PC-3 (cell line): ENCODE data around the gene P4HB. TPM values are rescaled to one million over a fixed set of nuclear protein-coding genes. Genes with fewer than 3 reads are reported as not detected.

Experiments
- ATAC-seq: fragments of 200-7000 bp; cut with Tn5 transposase; 2 replicates; pipeline ENCODE4 v1.9.1; 2020; ENCODE audit warnings: mild to moderate bottlenecking, moderate library complexity
- BruUV-seq: library from RNA; stranded (reverse); fragments of 400-500 nt; replicated peaks from 2 replicates; lab custom pipeline; 2021; lab: Mats Ljungman, UMichigan
- CTCF ChIA-PET: fragments of 300-600 bp; sonication (Branson Sonifier 250); formaldehyde crosslinking; loops from one replicate; lab custom pipeline; 2022; ENCODE audit warnings: antibody characterized with exemption; lab: Charles Lee
- POLR2A ChIA-PET: fragments of 300-600 bp; sonication (Branson Sonifier 250); formaldehyde crosslinking; loops from one replicate; lab custom pipeline; 2022; ENCODE audit warnings: antibody characterized with exemption; ENCODE audit not compliant: unreplicated experiment; lab: Charles Lee
- DNase-seq: peaks from one replicate; pipeline ENCODE4 v3.0.0-alpha.2; 2015
- H2AFZ ChIP-seq: fragments of 300-600 bp; sonication (generic); 2 replicates; pipeline ENCODE4 v1.6.0; 2016; ENCODE audit warnings: antibody characterized with exemption, low read length
- H3F3A ChIP-seq: fragments of 300-600 bp; sonication (generic); one replicate; pipeline ENCODE4 v1.6.0; 2017; ENCODE audit warnings: antibody characterized with exemption, low read length, control low read depth, mild to moderate bottlenecking; ENCODE audit not compliant: unreplicated experiment
- H3K27ac ChIP-seq: fragments of 300-600 bp; sonication (generic); 2 replicates; pipeline ENCODE4 v1.5.1; 2016; ENCODE audit warnings: mild to moderate bottlenecking, low read length
- H3K27me3 ChIP-seq: fragments of 300-600 bp; sonication (generic); 2 replicates; pipeline ENCODE4 v1.6.1; 2016; ENCODE audit warnings: low read length, mixed read lengths
- H3K36me3 ChIP-seq: fragments of 300-600 bp; sonication (generic); 2 replicates; pipeline ENCODE4 v1.6.1; 2016; ENCODE audit warnings: low read depth, mixed run types, low read length, mixed read lengths
- H3K4me1 ChIP-seq: fragments of 300-600 bp; sonication (generic); 2 replicates; pipeline ENCODE4 v1.5.1; 2016; ENCODE audit warnings: low read length; ENCODE audit not compliant: insufficient read depth
- H3K4me2 ChIP-seq: fragments of 300-600 bp; sonication (generic); 2 replicates; pipeline ENCODE4 v1.6.0; 2016; ENCODE audit warnings: low read length
- H3K4me3 ChIP-seq: fragments of 300-600 bp; sonication (generic); 2 replicates; pipeline ENCODE4 v1.5.1; 2016; ENCODE audit warnings: mild to moderate bottlenecking, low read length, mixed read lengths
- H3K79me2 ChIP-seq: fragments of 300-600 bp; sonication (generic); 2 replicates; pipeline ENCODE4 v1.6.1; 2017; ENCODE audit warnings: low read length, mixed read lengths
- H3K9ac ChIP-seq: fragments of 300-600 bp; sonication (generic); 2 replicates; pipeline ENCODE4 v1.6.0; 2016; ENCODE audit warnings: mild to moderate bottlenecking, low read length
- H3K9me2 ChIP-seq: fragments of 300-600 bp; sonication (generic); replicated peaks from 2 replicates; pipeline ENCODE4 v1.6.1; 2016; ENCODE audit warnings: mixed run types, low read length, mixed read lengths
- H3K9me3 ChIP-seq: fragments of 300-600 bp; sonication (generic); 2 replicates; pipeline ENCODE4 v1.6.1; 2016; ENCODE audit warnings: low read length, mixed read lengths
- H4K20me1 ChIP-seq: fragments of 300-600 bp; sonication (generic); 2 replicates; pipeline ENCODE4 v1.6.1; 2016; ENCODE audit warnings: low read length, mixed read lengths
- EZH2 ChIP-seq: fragments of 300-600 bp; sonication (generic); IDR thresholded peaks from one replicate; pipeline ENCODE4 v1.6.1; 2017; ENCODE audit warnings: antibody characterized with exemption, mild to moderate bottlenecking, low read length; ENCODE audit not compliant: unreplicated experiment
- EZH2phosphoT487 ChIP-seq: fragments of 300-600 bp; sonication (generic); IDR thresholded peaks from 2 replicates; pipeline ENCODE4 v1.6.1; 2018; ENCODE audit warnings: mild to moderate bottlenecking, antibody characterized with exemption, low read length, borderline replicate concordance
- intact Hi-C: fragments of 100-400 bp; cut with micrococcal nuclease; formaldehyde crosslinking; loops from 2 replicates; pipeline ENCODE4 v1.9.0; 2023
- total RNA-seq: library from RNA; depleted of rRNA; stranded (reverse); fragments of >200 nt; gene quantifications from 2 replicates; pipeline ENCODE4 v1.2.3, GENCODE V29; 2014
- TF ChIP-seq, protein P1 (sequence below): fragments of 300-600 bp; sonication (generic); conservative IDR thresholded peaks from 2 replicates; pipeline ENCODE4 v1.5.1; 2017; ENCODE audit warnings: antibody characterized with exemption, low read depth, mild to moderate bottlenecking, low read length

The P4HB gene
- total RNA-seq, 1 experiment from 2014 or later = 1,089 TPM

DNA sequence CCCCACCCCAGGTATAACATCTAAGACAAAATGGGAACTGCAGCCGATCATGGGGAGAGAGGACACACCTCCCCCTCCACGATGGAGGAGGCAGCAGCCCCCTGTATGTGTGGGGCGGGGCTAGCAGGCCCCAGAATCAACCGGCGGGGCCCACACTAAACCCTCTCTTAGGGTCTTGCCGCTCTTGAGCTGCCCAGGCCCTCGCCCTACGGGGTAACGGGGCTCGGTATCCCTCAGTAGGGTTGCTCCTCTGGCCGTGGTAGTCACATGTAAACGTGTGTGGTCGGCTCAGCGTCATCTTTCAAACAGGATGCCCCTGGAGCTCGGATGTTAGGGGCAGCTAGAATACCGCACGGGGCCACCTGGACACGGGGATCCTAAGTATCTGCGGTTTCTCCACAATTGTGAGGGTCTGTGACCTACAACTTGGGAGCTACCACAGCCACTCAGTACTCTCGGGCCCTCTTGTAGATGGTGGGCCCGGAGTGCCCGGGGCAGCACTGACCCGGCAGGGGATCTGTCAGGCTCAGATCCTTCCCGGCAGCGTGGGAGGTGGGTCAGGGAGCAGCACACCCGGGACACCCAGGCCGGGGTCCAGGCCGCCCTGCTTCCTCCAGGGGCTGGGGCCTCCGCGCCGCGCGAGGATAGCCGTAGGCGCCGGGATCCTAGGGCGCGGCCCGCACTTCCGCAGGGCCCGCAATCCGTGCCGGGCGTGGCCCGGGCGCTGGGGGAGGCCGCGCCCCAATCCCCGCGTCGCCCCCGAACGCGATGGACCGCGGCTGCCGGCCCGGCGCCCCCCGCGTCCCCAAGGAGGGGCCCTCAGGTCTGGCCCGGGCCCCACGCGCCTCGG lies 10.0 kb upstream of the P4HB start:
- peak overlapping the region; percentile 95 for H3K4me3 ChIP-seq
- no peak overlapping the region for H2AFZ ChIP-seq
- ChIA-PET POLR2A (interaction anchor here (0.6 kb wide), 1 partner anchor 475 kb away, joined by 3 read pairs; no protein-coding TSS in a partner anchor), CTCF (interaction anchor here (0.5 kb wide), 2 partner anchors 19 to 808 kb away, joined by 3 to 4 read pairs; no protein-coding TSS in a partner anchor)
- H3K4me1 ChIP-seq = peaks cover 58% of the 10 kb centered on the region
- peaks cover 27% of the 10 kb centered on the region for H3K79me2 ChIP-seq
- H3K27me3 ChIP-seq = no peaks in the 10 kb centered on the region
- H3K36me3 ChIP-seq = peaks cover 7% of the 10 kb centered on the region; the same call in 1 of the 2 replicates
- peak overlapping the region; percentile 98 for H3K4me2 ChIP-seq
- TF ChIP-seq EZH2 = no peak
- TF ChIP-seq, protein P1, sequence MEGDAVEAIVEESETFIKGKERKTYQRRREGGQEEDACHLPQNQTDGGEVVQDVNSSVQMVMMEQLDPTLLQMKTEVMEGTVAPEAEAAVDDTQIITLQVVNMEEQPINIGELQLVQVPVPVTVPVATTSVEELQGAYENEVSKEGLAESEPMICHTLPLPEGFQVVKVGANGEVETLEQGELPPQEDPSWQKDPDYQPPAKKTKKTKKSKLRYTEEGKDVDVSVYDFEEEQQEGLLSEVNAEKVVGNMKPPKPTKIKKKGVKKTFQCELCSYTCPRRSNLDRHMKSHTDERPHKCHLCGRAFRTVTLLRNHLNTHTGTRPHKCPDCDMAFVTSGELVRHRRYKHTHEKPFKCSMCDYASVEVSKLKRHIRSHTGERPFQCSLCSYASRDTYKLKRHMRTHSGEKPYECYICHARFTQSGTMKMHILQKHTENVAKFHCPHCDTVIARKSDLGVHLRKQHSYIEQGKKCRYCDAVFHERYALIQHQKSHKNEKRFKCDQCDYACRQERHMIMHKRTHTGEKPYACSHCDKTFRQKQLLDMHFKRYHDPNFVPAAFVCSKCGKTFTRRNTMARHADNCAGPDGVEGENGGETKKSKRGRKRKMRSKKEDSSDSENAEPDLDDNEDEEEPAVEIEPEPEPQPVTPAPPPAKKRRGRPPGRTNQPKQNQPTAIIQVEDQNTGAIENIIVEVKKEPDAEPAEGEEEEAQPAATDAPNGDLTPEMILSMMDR = no peak
- no peak for TF ChIP-seq EZH2phosphoT487
- peak overlapping the region; percentile 98 for H3K9ac ChIP-seq
- no peaks in the 10 kb centered on the region for H3K9me3 ChIP-seq
- peak overlapping the region; percentile 95 for H3K27ac ChIP-seq
- no TSS peak for BruUV-seq
- no peaks in the 10 kb centered on the region for H3K9me2 ChIP-seq
- intact Hi-C loops = loop anchor here (5.0 kb wide), 1 partner anchor 57 kb away; the partner anchor contains the start of gene MAFG
- peaks cover 22% of the 10 kb centered on the region for H3F3A ChIP-seq
- ATAC-seq (peak; percentile 0), DNase-seq (peak; percentile 38)
- 0 out of 2 replicates have a peak, but pooled peaks cover 6% of the 10 kb centered on the region for H4K20me1 ChIP-seq

DNA sequence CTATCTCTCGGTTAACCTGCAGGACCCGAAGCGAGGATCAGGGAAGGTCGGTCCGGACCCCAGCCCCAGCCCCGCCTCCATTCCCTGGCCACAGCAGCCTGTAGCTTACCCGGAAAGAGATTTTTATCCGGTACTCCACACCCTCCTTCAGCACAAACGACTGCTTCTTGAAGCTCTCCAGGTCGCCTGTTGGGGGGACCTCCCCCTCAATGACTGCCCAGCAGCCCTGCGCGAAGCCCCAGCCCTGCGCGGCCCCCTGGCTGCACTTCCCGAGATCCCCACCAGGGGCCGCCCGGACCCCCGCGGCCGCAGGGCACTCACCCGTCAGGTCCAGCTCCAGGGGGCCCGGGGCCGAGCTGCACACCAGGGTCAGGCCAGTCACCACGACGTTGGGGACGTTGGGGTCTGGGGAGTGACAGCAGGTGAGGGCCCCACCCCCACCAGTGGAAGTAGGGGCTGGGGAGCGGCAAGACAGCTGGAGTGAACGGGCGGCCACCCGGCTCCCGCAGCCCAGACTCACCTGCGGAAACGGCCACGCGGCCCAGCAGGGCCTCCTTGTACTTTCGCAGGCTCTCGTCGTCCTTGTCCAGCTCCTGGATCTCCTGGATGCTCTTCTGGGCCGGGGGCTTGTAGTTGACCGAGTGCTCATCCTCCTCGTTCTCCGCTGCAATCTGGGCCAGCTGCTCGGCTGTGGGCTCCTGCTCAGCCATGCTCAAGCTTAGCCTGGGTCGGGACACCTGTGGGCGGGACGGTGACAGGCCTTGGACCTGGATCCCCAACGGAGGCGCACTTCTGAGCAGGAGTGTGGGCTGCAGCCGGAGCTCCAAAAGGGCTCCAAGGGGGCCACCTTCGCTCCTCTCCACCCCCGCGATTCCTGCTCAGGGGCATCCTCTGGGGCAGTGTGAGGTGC lies 9.1 kb upstream of the P4HB start:
- POLR2A ChIA-PET = interaction anchor here (0.6 kb wide), 1 partner anchor 29 kb away, joined by 3 read pairs; no protein-coding TSS in a partner anchor

More for the DNA sequence above, 9.1 kb upstream of the P4HB start:
- Histone ChIP-seq H3K27me3 (no peaks in the 10 kb centered on the region), H3K9ac (peak overlapping the region; percentile 98), H3K36me3 (peaks cover 9% of the 10 kb centered on the region; the same call in 1 of the 2 replicates), H4K20me1 (0 out of 2 replicates have a peak, but pooled peaks cover 6% of the 10 kb centered on the region), H2AFZ (no peak overlapping the region), H3F3A (peaks cover 22% of the 10 kb centered on the region), H3K79me2 (peaks cover 34% of the 10 kb centered on the region), H3K9me2 (no peaks in the 10 kb centered on the region), H3K9me3 (no peaks in the 10 kb centered on the region), H3K4me2 (peak overlapping the region; percentile 98), H3K4me3 (peak overlapping the region; percentile 95), H3K27ac (peak overlapping the region; percentile 95), H3K4me1 (peaks cover 62% of the 10 kb centered on the region)
- intact Hi-C loops = loop anchor here (5.0 kb wide), 1 partner anchor 58 kb away; the partner anchor contains the start of gene MAFG
- CTCF ChIA-PET = interaction anchor here (0.6 kb wide), 1 partner anchor 156 kb away, joined by 6 read pairs; no protein-coding TSS in a partner anchor
- TF ChIP-seq, protein P1 = peak; percentile 87
- no peak for TF ChIP-seq EZH2
- peak; percentile 39 for DNase-seq
- peak; percentile 2 for ATAC-seq
- BruUV-seq = TSS peak; percentile 49
